GM18951 (cell line): ENCODE results near the gene PPP1R11.
"Not testable (repeated sequence)": the region's sequence is repeated elsewhere in the genome, so short reads cannot be mapped to it uniquely, and the experiment has no call there.

ENCODE experiments used
- POLR2A ChIP-seq: IDR thresholded peaks from 4 replicates; pipeline ENCODE4 v1.6.1; 2011; ENCODE audit warnings: mild to moderate bottlenecking; ENCODE audit not compliant: insufficient read length, insufficient read depth; ENCODE audit errors: extremely low read depth
- in situ Hi-C: fragments of 300-500 bp; cut with MboI; formaldehyde crosslinking; loops from one replicate; pipeline ENCODE4 v1.12.0; 2022; ENCODE audit warnings: low sequenced_read_pairs, mixed read lengths, inconsistent platforms; ENCODE audit not compliant: unreplicated experiment

The PPP1R11 gene

DNA sequence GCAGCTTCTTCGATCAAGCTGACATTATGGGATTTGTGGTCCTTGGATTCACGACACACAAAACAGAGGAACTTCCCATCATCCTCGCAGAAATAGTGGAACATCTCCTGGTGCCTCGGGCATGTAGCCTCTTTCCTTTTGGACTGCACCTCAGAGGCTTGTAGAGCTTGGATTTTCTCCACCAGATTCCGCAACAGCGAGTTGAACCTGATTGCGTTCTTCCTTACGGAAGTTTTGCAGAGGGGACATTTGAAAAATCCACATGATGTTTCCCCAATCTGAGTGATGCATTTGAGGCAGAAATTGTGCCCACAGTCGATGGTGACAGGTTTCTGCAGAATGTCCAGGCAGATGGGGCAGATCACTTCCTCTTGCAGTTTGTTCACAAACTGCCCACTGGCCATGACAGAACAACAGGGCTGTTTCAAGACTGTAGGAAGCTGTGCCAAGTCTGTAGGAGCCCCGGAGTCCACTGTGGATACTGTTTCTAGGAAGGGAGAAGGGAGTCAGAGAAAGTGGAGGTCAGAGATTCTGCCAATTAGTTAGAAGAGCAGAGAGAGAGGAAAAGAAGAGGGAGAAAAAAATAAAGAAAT, 45.5 kb downstream of the PPP1R11 start:
- no peak for TF ChIP-seq POLR2A
- in situ Hi-C loops = no loop called here

DNA sequence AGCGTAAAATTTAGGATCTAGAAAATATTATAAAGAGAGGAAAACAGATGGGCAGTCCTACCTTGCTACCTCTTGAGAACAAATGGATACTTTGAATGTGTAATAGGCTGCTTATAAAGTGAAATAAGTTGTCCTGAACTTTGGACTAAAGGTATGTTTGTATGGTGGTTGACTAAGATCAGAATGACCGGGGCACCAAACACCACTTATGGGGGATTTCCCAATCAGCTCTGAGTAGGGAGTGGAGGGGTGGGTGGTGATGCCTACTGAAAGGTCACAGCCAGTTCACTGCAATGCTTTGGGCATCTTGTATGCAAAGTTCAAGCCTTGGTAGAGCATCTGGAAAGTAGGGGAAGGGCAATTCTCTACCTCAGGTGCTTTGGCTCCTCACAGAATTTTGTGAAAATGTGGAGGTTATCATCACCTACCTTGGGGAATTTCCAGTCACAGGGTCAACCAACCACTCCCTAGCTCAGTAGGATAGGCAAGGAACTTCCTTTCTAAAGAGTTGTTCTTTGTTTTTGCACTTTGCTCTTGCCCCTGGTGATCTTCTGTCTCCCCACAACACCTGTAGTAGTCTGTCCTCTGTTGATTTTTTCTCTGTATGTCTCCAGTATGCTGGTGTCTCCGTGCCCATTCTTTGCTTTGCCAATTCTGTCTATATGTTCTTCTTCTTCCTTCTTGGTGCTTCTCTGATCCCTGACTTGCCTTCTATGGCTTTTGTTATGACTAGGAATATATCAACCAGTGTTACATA, 46.2 kb downstream of the PPP1R11 start, which contains the start of gene TRIM31:
TRIM31 (minus strand) TSS at position 88 of the 757 bp plus-strand sequence. CDS start 285 bp downstream, outside the sequence.
- in situ Hi-C loops = no loop called here

DNA sequence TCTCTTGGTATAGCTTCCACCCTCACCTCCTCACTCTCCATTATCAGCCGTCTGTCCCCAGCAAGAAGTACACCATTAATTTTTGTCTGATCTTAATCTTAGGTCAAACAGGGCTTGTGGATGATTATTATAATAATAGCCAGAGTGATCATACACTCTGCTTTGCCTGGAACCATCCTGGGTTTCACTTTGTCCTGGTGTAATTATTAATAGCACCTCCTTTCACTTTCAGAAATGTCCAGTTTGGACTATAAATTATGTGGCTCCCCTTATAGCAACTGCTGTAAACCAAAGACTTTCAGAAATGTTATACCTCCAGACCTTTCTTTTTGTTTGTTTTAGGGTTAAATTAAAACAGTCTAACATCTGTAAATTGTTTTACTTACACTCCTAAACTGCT, 46.8 kb downstream of the PPP1R11 start:
- TF ChIP-seq POLR2A = no peak
- in situ Hi-C loops = no loop called here

More for the DNA sequence above, 46.2 kb downstream of the PPP1R11 start, which contains the start of gene TRIM31:
- TF ChIP-seq POLR2A = no peak

DNA sequence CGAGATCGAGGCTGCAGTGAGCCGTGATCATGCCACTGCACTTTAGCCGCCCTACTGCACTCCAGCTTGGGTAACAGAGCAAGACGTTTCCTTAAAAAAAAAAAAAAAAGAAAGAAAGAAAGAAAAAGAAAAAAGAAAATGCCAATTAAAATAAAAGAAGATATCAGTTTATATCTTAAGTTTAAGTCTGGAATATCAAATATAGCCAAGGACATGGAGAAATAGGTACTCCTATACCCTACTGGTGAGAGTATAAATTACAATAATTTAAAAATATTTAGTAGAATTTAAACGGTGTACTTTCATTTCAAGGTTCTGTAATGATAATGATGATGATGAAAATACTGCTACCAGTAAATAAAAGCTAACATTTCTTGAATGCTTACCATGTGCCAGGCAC, 49.7 kb downstream of the PPP1R11 start:
- in situ Hi-C loops = no loop called here
- no peak for TF ChIP-seq POLR2A

GRCh38 chr6:30118691-30119090, 51.7 kb downstream of the PPP1R11 start:
- in situ Hi-C loops = not testable (repeated sequence)
